MCF 10A (cell line): Measurements from ENCODE around the gene AZGP1. TPM values are rescaled to one million over a fixed set of nuclear protein-coding genes. Genes with fewer than 3 reads are reported as not detected.

Experiments
- BruUV-seq: library from RNA; stranded (reverse); fragments of 400-500 nt; replicated peaks from 2 replicates; lab custom pipeline; 2021; lab: Mats Ljungman, UMichigan
- CTCF ChIA-PET: fragments of 300-600 bp; sonication (Branson Sonifier 250); formaldehyde crosslinking; extraction: SDS; loops from one replicate; lab custom pipeline; 2021; ENCODE audit warnings: antibody characterized with exemption, inconsistent platforms; lab: Yijun Ruan, JAX
- POLR2A ChIA-PET: fragments of 300-600, 350-650 bp; sonication (Branson Sonifier 250); formaldehyde crosslinking; extraction: SDS; loops from one replicate; lab custom pipeline; 2020; ENCODE audit warnings: antibody characterized with exemption, inconsistent platforms; lab: Yijun Ruan, JAX
- DNase-seq: peaks from one replicate; pipeline ENCODE4 v3.0.0-alpha.2; 2018; ENCODE audit not compliant: unreplicated experiment
- H3K27ac Mint-ChIP-seq: one replicate; pipeline ENCODE4 v1.8.0; 2022; ENCODE audit warnings: mild to moderate bottlenecking, low read depth, mixed read lengths; ENCODE audit not compliant: unreplicated experiment
- H3K27me3 Mint-ChIP-seq: one replicate; pipeline ENCODE4 v1.8.0; 2022; ENCODE audit warnings: mixed read lengths; ENCODE audit not compliant: insufficient read depth, unreplicated experiment
- H3K36me3 Mint-ChIP-seq: one replicate; pipeline ENCODE4 v1.8.0; 2022; ENCODE audit warnings: mild to moderate bottlenecking, moderate library complexity, mixed read lengths; ENCODE audit not compliant: insufficient read depth, unreplicated experiment
- H3K4me1 Mint-ChIP-seq: one replicate; pipeline ENCODE4 v1.8.0; 2022; ENCODE audit warnings: mixed read lengths; ENCODE audit not compliant: insufficient read depth, unreplicated experiment
- H3K4me3 Mint-ChIP-seq: one replicate; pipeline ENCODE4 v1.8.0; 2022; ENCODE audit warnings: mild to moderate bottlenecking, moderate library complexity, mixed read lengths; ENCODE audit not compliant: unreplicated experiment
- H3K9me3 Mint-ChIP-seq: one replicate; pipeline ENCODE4 v1.8.0; 2022; ENCODE audit warnings: mixed read lengths; ENCODE audit not compliant: unreplicated experiment
- intact Hi-C: fragments of 100-400 bp; cut with micrococcal nuclease; formaldehyde crosslinking; loops from 2 replicates; pipeline ENCODE4 v1.14.1; 2022
- total RNA-seq: library from RNA; stranded (reverse); gene quantifications from 2 replicates; pipeline ENCODE4 v1.2.3, GENCODE V29; 2022
- TF ChIP-seq, protein P1 (sequence below): fragments of 200-600 bp; IDR thresholded peaks from one replicate; pipeline ENCODE4 v1.8.0; 2022; ENCODE audit warnings: antibody characterized with exemption, mild to moderate bottlenecking; ENCODE audit not compliant: unreplicated experiment

The AZGP1 gene
- total RNA-seq, 1 experiment from 2014 or later = 0.58 TPM

- TF ChIP-seq, protein P1, sequence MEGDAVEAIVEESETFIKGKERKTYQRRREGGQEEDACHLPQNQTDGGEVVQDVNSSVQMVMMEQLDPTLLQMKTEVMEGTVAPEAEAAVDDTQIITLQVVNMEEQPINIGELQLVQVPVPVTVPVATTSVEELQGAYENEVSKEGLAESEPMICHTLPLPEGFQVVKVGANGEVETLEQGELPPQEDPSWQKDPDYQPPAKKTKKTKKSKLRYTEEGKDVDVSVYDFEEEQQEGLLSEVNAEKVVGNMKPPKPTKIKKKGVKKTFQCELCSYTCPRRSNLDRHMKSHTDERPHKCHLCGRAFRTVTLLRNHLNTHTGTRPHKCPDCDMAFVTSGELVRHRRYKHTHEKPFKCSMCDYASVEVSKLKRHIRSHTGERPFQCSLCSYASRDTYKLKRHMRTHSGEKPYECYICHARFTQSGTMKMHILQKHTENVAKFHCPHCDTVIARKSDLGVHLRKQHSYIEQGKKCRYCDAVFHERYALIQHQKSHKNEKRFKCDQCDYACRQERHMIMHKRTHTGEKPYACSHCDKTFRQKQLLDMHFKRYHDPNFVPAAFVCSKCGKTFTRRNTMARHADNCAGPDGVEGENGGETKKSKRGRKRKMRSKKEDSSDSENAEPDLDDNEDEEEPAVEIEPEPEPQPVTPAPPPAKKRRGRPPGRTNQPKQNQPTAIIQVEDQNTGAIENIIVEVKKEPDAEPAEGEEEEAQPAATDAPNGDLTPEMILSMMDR = no peak
- Mint-ChIP-seq H3K9me3 (no peaks in the 10 kb centered on the region), H3K4me3 (peak overlapping the region; percentile 80), H3K27me3 (no peaks in the 10 kb centered on the region), H3K36me3 (peaks cover 23% of the 10 kb centered on the region), H3K4me1 (peaks cover 14% of the 10 kb centered on the region), H3K27ac (no peak overlapping the region)
- CTCF ChIA-PET = interaction anchor here (0.6 to 1.2 kb wide), 5 partner anchors 23 to 103 kb away, joined by 3 to 7 read pairs (median 3); partner anchors contain the start of gene ZSCAN21
- POLR2A ChIA-PET = interaction anchor here (0.7 to 2.7 kb wide), 18 partner anchors 9 to 544 kb away, joined by 3 to 23 read pairs (median 4); partner anchors contain the start of genes AP4M1, GPC2, MCM7 and STAG3
- BruUV-seq = no TSS peak
- no peak for DNase-seq
- intact Hi-C loops = no loop called here
Observed at GRCh38 chr7:100017300-100017699, 41.5 kb upstream of the AZGP1 start.

DNA sequence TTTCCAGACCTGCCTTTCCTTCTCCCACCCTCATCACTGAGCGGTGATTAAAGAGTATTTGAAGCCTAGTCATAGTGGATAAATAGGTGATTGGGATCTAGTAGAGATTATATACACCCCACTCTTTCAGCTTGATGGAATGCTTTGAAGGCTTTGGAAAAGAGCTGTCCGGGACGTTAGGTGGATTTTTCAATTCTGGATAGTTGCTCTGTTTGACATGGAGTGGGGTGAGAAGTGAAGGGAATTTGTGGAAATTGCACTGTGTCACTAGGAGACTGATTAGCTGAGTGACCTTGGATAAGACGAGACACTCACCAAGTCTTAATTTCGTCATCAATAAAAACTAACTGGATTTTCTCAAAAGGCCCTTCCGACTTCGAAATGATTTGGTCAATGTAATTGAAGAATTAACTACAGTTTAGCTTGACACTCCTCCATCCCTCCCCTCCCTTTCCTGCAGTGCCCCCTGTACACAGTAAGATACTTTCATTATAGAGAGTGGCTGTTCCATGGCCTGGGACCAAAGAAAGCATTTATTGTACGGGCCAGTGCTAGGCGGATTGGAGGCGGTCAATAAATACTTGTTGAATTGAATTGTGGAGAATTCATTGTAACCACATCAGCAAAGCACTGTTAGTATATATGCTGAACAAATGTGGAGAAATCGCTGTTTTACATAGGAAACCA is 40.5 kb upstream of the AZGP1 start:
- CTCF ChIA-PET = interaction anchor here (0.6 to 0.9 kb wide), 4 partner anchors 21 to 1091 kb away, joined by 3 to 5 read pairs (median 4); no protein-coding TSS in a partner anchor
- no peak for DNase-seq
- Mint-ChIP-seq H3K4me3 (peak overlapping the region; percentile 80), H3K27me3 (no peaks in the 10 kb centered on the region), H3K9me3 (no peaks in the 10 kb centered on the region), H3K36me3 (peaks cover 19% of the 10 kb centered on the region), H3K27ac (peak overlapping the region; percentile 76), H3K4me1 (peaks cover 12% of the 10 kb centered on the region)
- TSS peak; percentile 62 for BruUV-seq
- intact Hi-C loops = no loop called here
- TF ChIP-seq, protein P1 = no peak
- POLR2A ChIA-PET = interaction anchor here (0.5 to 2.7 kb wide), 27 partner anchors 8 to 784 kb away, joined by 3 to 23 read pairs (median 4); partner anchors contain the start of genes AP4M1, BUD31, COPS6 and FAM200A

DNA sequence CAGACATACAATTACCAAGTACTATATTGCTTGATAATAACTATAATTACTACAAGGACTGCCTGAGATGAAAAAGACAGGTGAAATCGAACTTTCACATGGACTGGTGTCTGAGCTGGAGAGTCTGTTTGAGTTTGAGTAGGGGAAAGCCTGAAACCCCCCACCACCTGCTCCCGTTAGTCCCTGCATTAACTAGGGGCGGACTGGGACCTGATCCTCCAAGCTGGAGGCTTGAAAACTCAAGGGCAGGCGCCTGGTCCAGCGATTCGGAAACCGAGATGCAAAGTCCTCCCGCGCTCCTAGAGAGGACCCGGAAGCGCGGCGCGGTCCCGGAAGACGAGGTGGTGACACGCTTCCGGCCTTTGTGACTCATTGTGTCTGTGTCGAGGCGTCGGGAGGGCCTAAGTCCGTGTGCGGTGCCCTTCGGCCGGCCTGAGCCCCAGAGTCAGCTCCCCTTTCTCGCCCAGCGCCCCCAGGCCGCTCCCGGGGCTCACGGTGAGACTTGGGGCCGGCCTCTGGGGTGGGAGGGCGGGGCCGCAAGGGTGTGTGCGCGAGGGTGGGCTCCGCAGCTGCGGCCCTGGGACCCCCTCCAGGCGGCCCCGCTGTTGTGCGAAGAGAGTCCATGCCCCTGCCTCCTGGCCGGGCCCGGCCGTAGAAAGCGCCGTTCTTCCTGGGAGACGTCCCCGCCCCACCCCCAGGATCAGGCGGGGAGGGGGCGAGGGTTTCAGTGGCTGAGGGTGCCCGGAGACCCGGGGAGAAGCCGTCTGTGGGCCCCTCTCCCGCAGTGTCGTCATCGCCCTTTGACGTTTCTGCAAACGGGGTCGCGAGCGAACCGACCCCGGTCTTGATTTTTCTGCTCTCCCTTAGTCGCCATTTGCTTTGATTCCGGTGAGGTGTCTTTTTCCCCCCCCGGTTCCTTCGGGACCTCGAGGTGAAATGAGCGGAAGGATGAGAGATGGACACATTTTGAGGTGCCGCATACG is 39.7 kb upstream of the AZGP1 start, which contains the start of gene ZKSCAN1:
Gene ZKSCAN1 (plus strand): TSS at position 365 of the 983 bp plus-strand sequence. CDS start 7,911 bp downstream, outside the sequence.
- intact Hi-C loops = no loop called here
- TF ChIP-seq, protein P1 = no peak
- H3K4me1 Mint-ChIP-seq = peaks cover 12% of the 10 kb centered on the region
- no peaks in the 10 kb centered on the region for H3K9me3 Mint-ChIP-seq
- no peaks in the 10 kb centered on the region for H3K27me3 Mint-ChIP-seq
- BruUV-seq = TSS peak; percentile 37
- H3K27ac Mint-ChIP-seq = peak within 1 kb of the TSS; percentile 76
- POLR2A ChIA-PET = interaction anchor here (0.5 to 3.7 kb wide), 39 partner anchors 9 to 785 kb away, joined by 3 to 23 read pairs (median 4); partner anchors contain the start of genes AP4M1, BUD31, COPS6 and MCM7
- CTCF ChIA-PET = interaction anchor here (0.8 to 1.2 kb wide), 7 partner anchors 14 to 67 kb away, joined by 3 to 7 read pairs (median 3); no protein-coding TSS in a partner anchor
- H3K36me3 Mint-ChIP-seq = peaks cover 19% of the 10 kb centered on the region
- H3K4me3 Mint-ChIP-seq = peak within 1 kb of the TSS; percentile 80
- peak; percentile 95 for DNase-seq
